Measurements from ENCODE around the gene RPS27.
"Not testable (repeated sequence)": the region's sequence is repeated elsewhere in the genome, so short reads cannot be mapped to it uniquely, and the experiment has no call there.

- not testable (repeated sequence) for TF ChIP-seq POLR2AphosphoS5, POLR2A (IDR thresholded peaks at IDR 0.05; ENCODE audit: low read depth, low read length)
These were observed 22.0 kb downstream of the RPS27 start for GRCh38 chr1:154012543-154012942.
